IPS-18a (cell line): Measurements from ENCODE around the gene UBAP2L.
"Not testable (repeated sequence)": the region's sequence is repeated elsewhere in the genome, so short reads cannot be mapped to it uniquely, and the experiment has no call there.

Experiments used
- H3K27ac ChIP-seq: one replicate; pipeline ENCODE4 v1.5.1; 2013; ENCODE audit warnings: low read length
- H3K27me3 ChIP-seq: one replicate; pipeline ENCODE4 v1.6.1; 2013; ENCODE audit warnings: mild to moderate bottlenecking, low read length; ENCODE audit not compliant: control insufficient read depth, insufficient read depth
- H3K36me3 ChIP-seq: one replicate; pipeline ENCODE4 v1.6.1; 2013; ENCODE audit warnings: low read depth, low read length; ENCODE audit not compliant: control insufficient read depth
- H3K4me1 ChIP-seq: one replicate; pipeline ENCODE4 v1.6.1; 2013; ENCODE audit warnings: low read depth, low read length; ENCODE audit not compliant: control insufficient read depth
- H3K4me3 ChIP-seq: one replicate; pipeline ENCODE4 v1.5.1; 2013; ENCODE audit warnings: low read length
- H3K9ac ChIP-seq: one replicate; pipeline ENCODE4 v1.6.1; 2013; ENCODE audit warnings: mild to moderate bottlenecking, low read length, moderate library complexity
- H3K9me3 ChIP-seq: one replicate; pipeline ENCODE4 v1.6.1; 2013; ENCODE audit warnings: low read depth, low read length; ENCODE audit not compliant: control insufficient read depth

The UBAP2L gene

GRCh38 chr1:154182344-154183045 lies 38.3 kb upstream of the UBAP2L start:
- no peaks in the 10 kb centered on the region for H3K27me3 ChIP-seq
- H3K4me1 ChIP-seq = peaks cover 37% of the 10 kb centered on the region
- no peaks in the 10 kb centered on the region for H3K9me3 ChIP-seq
- peaks cover 9% of the 10 kb centered on the region for H3K36me3 ChIP-seq
- H3K9ac ChIP-seq = peak overlapping the region; percentile 76
- peak overlapping the region; percentile 44 for H3K27ac ChIP-seq
- peak overlapping the region; percentile 97 for H3K4me3 ChIP-seq

GRCh38 chr1:154183046-154183915 lies 37.5 kb upstream of the UBAP2L start:
- Histone ChIP-seq H3K9me3 (no peaks in the 10 kb centered on the region), H3K9ac (peak overlapping the region; percentile 89), H3K36me3 (peaks cover 9% of the 10 kb centered on the region), H3K27me3 (no peaks in the 10 kb centered on the region), H3K27ac (peak overlapping the region; percentile 98), H3K4me3 (peak overlapping the region; percentile 97), H3K4me1 (peaks cover 41% of the 10 kb centered on the region)

- Histone ChIP-seq H3K4me3 (peak overlapping the region; percentile 37), H3K9me3 (no peaks in the 10 kb centered on the region), H3K27me3 (no peaks in the 10 kb centered on the region), H3K36me3 (no peaks in the 10 kb centered on the region), H3K9ac (peak overlapping the region; percentile 37), H3K4me1 (peaks cover 24% of the 10 kb centered on the region), H3K27ac (no peak overlapping the region)
Observed at GRCh38 chr1:154186177-154186576, 34.6 kb upstream of the UBAP2L start.

- H3K9ac ChIP-seq = peak overlapping the region; percentile 37
- H3K9me3 ChIP-seq = no peaks in the 10 kb centered on the region
- no peaks in the 10 kb centered on the region for H3K36me3 ChIP-seq
- H3K27me3 ChIP-seq = no peaks in the 10 kb centered on the region
- peak overlapping the region; percentile 37 for H3K4me3 ChIP-seq
- peaks cover 24% of the 10 kb centered on the region for H3K4me1 ChIP-seq
- H3K27ac ChIP-seq = peak overlapping the region; percentile 83
Observed at GRCh38 chr1:154186852-154187501, 33.8 kb upstream of the UBAP2L start.

GRCh38 chr1:154190550-154190949 lies 30.2 kb upstream of the UBAP2L start:
- Histone ChIP-seq H3K9ac (no peak overlapping the region), H3K27me3 (no peaks in the 10 kb centered on the region), H3K27ac (no peak overlapping the region), H3K4me1 (peaks cover 24% of the 10 kb centered on the region), H3K36me3 (no peaks in the 10 kb centered on the region), H3K9me3 (no peaks in the 10 kb centered on the region), H3K4me3 (no peak overlapping the region)

- H3K9ac ChIP-seq = no peak within 1 kb of the TSS
- H3K4me3 ChIP-seq = no peak within 1 kb of the TSS
- no peaks in the 10 kb centered on the region for H3K9me3 ChIP-seq
- no peak within 1 kb of the TSS for H3K27ac ChIP-seq
- H3K36me3 ChIP-seq = no peaks in the 10 kb centered on the region
- peaks cover 9% of the 10 kb centered on the region for H3K4me1 ChIP-seq
- no peaks in the 10 kb centered on the region for H3K27me3 ChIP-seq
Observed at GRCh38 chr1:154191990-154192461, 28.7 kb upstream of the UBAP2L start, which contains the start of gene TPM3. Gene TPM3 (minus strand): TSS chr1:154192100. CDS start chr1:154192018, 82 bp downstream.

GRCh38 chr1:154192476-154192875 lies 28.3 kb upstream of the UBAP2L start:
- no peaks in the 10 kb centered on the region for H3K36me3 ChIP-seq
- H3K4me1 ChIP-seq = peaks cover 5% of the 10 kb centered on the region
- H3K27me3 ChIP-seq = no peaks in the 10 kb centered on the region
- H3K9ac ChIP-seq = no peak overlapping the region
- no peak overlapping the region for H3K4me3 ChIP-seq
- H3K9me3 ChIP-seq = no peaks in the 10 kb centered on the region
- H3K27ac ChIP-seq = no peak overlapping the region

GRCh38 chr1:154193821-154194220 lies 26.9 kb upstream of the UBAP2L start:
- Histone ChIP-seq H3K27ac (no peak overlapping the region), H3K4me1 (no peaks in the 10 kb centered on the region), H3K36me3 (no peaks in the 10 kb centered on the region), H3K9me3 (no peaks in the 10 kb centered on the region), H3K27me3 (no peaks in the 10 kb centered on the region), H3K4me3 (no peak overlapping the region), H3K9ac (no peak overlapping the region)

GRCh38 chr1:154198756-154199562 lies 21.8 kb upstream of the UBAP2L start:
- H3K4me1 ChIP-seq = peaks cover 6% of the 10 kb centered on the region
- no peak overlapping the region for H3K9ac ChIP-seq
- no peak overlapping the region for H3K27ac ChIP-seq
- H3K9me3 ChIP-seq = no peaks in the 10 kb centered on the region
- no peaks in the 10 kb centered on the region for H3K36me3 ChIP-seq
- H3K27me3 ChIP-seq = no peaks in the 10 kb centered on the region
- H3K4me3 ChIP-seq = no peak overlapping the region

- H3K4me1 ChIP-seq = peaks cover 6% of the 10 kb centered on the region
- no peaks in the 10 kb centered on the region for H3K27me3 ChIP-seq
- no peak overlapping the region for H3K9ac ChIP-seq
- no peaks in the 10 kb centered on the region for H3K36me3 ChIP-seq
- no peak overlapping the region for H3K27ac ChIP-seq
- H3K4me3 ChIP-seq = no peak overlapping the region
- no peaks in the 10 kb centered on the region for H3K9me3 ChIP-seq
Observed at GRCh38 chr1:154199563-154199879, 21.2 kb upstream of the UBAP2L start.

GRCh38 chr1:154205778-154206177 lies 15.0 kb upstream of the UBAP2L start:
- H3K9ac ChIP-seq, H3K9me3 ChIP-seq, H3K4me3 ChIP-seq, H3K27ac ChIP-seq, H3K4me1 ChIP-seq, H3K27me3 ChIP-seq: not testable (repeated sequence)
- H3K36me3 ChIP-seq = peaks cover 34% of the 10 kb centered on the region
